Spleen (tissue), 11 donors: ENCODE results near the gene MEFV. TPM values are rescaled to one million over a fixed set of nuclear protein-coding genes. Genes with fewer than 3 reads are reported as not detected.
A peak's percentile ranks its signal among the peaks of the same experiment; 100 is the strongest.

Experiments
- DNase-seq: peaks from one replicate; pipeline ENCODE4 v3.0.0-alpha.2; 2020
- H3K27ac ChIP-seq, 8 donors: fragments of 200-600 bp; sonication (generic) in 7 of 8; 1 replicate in 4 of 8; 2 replicates in 4 of 8; pipeline versions ENCODE4 v1.5.0 to v1.8.0; 2016 to 2021; ENCODE audit warnings: inconsistent platforms in 4 of 8, mild to moderate bottlenecking in 4 of 8, moderate library complexity in 1 of 8
- H3K27me3 ChIP-seq, 7 donors: fragments of 200-600 bp; sonication (generic) in 6 of 7; replicated peaks in 1 of 7; 1 replicate in 4 of 7; 2 replicates in 3 of 7; pipeline versions ENCODE4 v1.5.0 to v1.8.0; 2016 to 2021; ENCODE audit warnings: inconsistent platforms in 3 of 7, mild to moderate bottlenecking in 1 of 7
- H3K36me3 ChIP-seq, 6 donors: fragments of 200-600 bp; sonication (generic) in 5 of 6; 1 replicate in 4 of 6; 2 replicates in 2 of 6; pipeline versions ENCODE4 v1.5.0 to v1.8.0; 2016 to 2021; ENCODE audit warnings: inconsistent platforms in 2 of 6
- H3K4me1 ChIP-seq, 6 donors: fragments of 200-600 bp; sonication (generic) in 5 of 6; 1 replicate in 3 of 6; 2 replicates in 3 of 6; pipeline versions ENCODE4 v1.5.0 to v1.8.0; 2016 to 2021; ENCODE audit warnings: inconsistent platforms in 3 of 6
- H3K4me3 ChIP-seq, 8 donors: fragments of 200-600 bp; sonication (generic) in 7 of 8; 1 replicate in 4 of 8; 2 replicates in 4 of 8; pipeline versions ENCODE4 v1.5.0 to v1.8.0; 2016 to 2021; ENCODE audit warnings: inconsistent platforms in 4 of 8, mild to moderate bottlenecking in 4 of 8, moderate library complexity in 2 of 8
- H3K9me3 ChIP-seq, 8 donors: fragments of 200-600 bp; sonication (generic) in 7 of 8; 1 replicate in 4 of 8; 2 replicates in 4 of 8; pipeline versions ENCODE4 v1.5.0 to v1.8.0; 2016 to 2021; ENCODE audit warnings: inconsistent platforms in 4 of 8
- CTCF ChIP-seq, 11 experiments: fragments of 200-600 bp in 7 of 11; fragments of 450-650 bp in 4 of 11; sonication (generic) in 4 of 11; IDR thresholded peaks in 8 of 11; conservative IDR thresholded peaks in 3 of 11; 1 replicate in 7 of 11; 2 replicates in 4 of 11; pipeline versions ENCODE4 v1.4.0 to v1.8.0; 2016 to 2021; ENCODE audit warnings: antibody characterized with exemption in 11 of 11, inconsistent platforms in 4 of 11, mild to moderate bottlenecking in 1 of 11
- POLR2A ChIP-seq, 3 donors: fragments of 450-650 bp; IDR thresholded peaks; one replicate each; pipeline ENCODE4 v1.5.1; 2017; ENCODE audit warnings: antibody characterized with exemption in 3 of 3, mild to moderate bottlenecking in 1 of 3
- POLR2AphosphoS5 ChIP-seq, 3 donors: sonication (generic); formaldehyde crosslinking; IDR thresholded peaks; one replicate each; pipeline ENCODE4 v1.5.1; 2017; ENCODE audit warnings: antibody characterized with exemption in 3 of 3
- WGBS, 5 donors: extraction: QIAGEN DNeasy Blood & Tissue Kit in 3 of 5; methylation state at CpG; one replicate each; pipeline versions ENCODE4 v1.1.5 to v1.1.7; 2013 to 2018; 5-methylcytosine and 5-hydroxymethylcytosine counted together
- intact Hi-C: fragments of 100-400 bp; cut with DNase I; formaldehyde crosslinking; loops from one replicate; pipeline ENCODE4 v1.15.0; 2023; ENCODE audit warnings: low total_unique reads
- polyA plus RNA-seq, 3 donors: library from polyadenylated mRNA; stranded (reverse); fragments of 200-250 nt; gene quantifications; one replicate each; pipeline ENCODE4 v1.2.1, GENCODE V29; 2013
- total RNA-seq, 7 donors: library from RNA; depleted of rRNA in 3 of 7; stranded (reverse); fragments of >200 nt in 3 of 7; fragmentation: NEBNext Ultra II Directional in 4 of 7; extraction: Animal tissue kit (Norgen Biotek cat#: 25700) in 4 of 7; gene quantifications; one replicate each; pipeline versions ENCODE4 v1.1.0 to v1.2.1, GENCODE V29; 2016 to 2021
- donor health status: healthy with polysubstance abuse.
- donor health status: DM: no; HTN: no; CAD: no; lungs with moderate emphysema.
- donor health status: DM: no; HTN: no; CAD: no.
- donor health status: Bipolar disorder and iron deficiency.
- donor health status: healthy.
- donor health status: DM: no; HTN: no; CAD: no.
- donor health status: DM: yes; HTN: yes; CAD: no.

Gene MEFV
- total and polyA plus RNA-seq, 10 donors, result 0.39 to 61.1 (median 19.6) TPM

GRCh38 chr16:3248596-3248995 is 7.8 kb downstream of the MEFV start:
- H3K27ac ChIP-seq, result no peak overlapping the region
- TF ChIP-seq POLR2A (IDR thresholded peaks at IDR 0.05) (no peak), POLR2AphosphoS5 (IDR thresholded peaks at IDR 0.05) (no peak), CTCF (IDR thresholded peaks at IDR 0.05 in 8 of 11, conservative IDR thresholded peaks at IDR 0.05 in 3 of 11) (no peak)
- intact Hi-C loops, result no loop called here
- H3K9me3 ChIP-seq, result no peaks in the 10 kb centered on the region
- 83 to 94% (median 86%) methylated on average over 5 of the region's 5 CpGs for WGBS, 5 donors
- peaks cover 0 to 15% (median 0%) of the 10 kb centered on the region in 7 donors for H3K27me3 ChIP-seq
- peaks cover 0 to 21% (median 0%) of the 10 kb centered on the region in 6 donors for H3K4me1 ChIP-seq
- H3K36me3 ChIP-seq, result peaks cover 0 to 99% (median 0%) of the 10 kb centered on the region in 6 donors
- no peak overlapping the region for H3K4me3 ChIP-seq
- no peak for DNase-seq

- WGBS, 5 donors, result 59 to 71% (median 67%) methylated on average over 8 to 10 of the region's 10 CpGs
- Histone ChIP-seq H3K36me3 (peaks cover 0 to 97% (median 0%) of the 10 kb centered on the region in 6 donors), H3K27ac (no peak overlapping the region), H3K4me1 (peaks cover 0 to 20% (median 0%) of the 10 kb centered on the region in 6 donors), H3K4me3 (no peak overlapping the region), H3K9me3 (no peaks in the 10 kb centered on the region), H3K27me3 (peaks cover 0 to 21% (median 0%) of the 10 kb centered on the region in 7 donors)
- TF ChIP-seq POLR2AphosphoS5 (IDR thresholded peaks at IDR 0.05), result peak in 1 of 3 donors; percentile 8
- no peak for TF ChIP-seq POLR2A (IDR thresholded peaks at IDR 0.05)
- DNase-seq, result no peak
- intact Hi-C loops, result no loop called here
Observed at GRCh38 chr16:3246876-3247275, 9.6 kb downstream of the MEFV start.

GRCh38 chr16:3246002-3246401 is 10.4 kb downstream of the MEFV start:
- peaks cover 0 to 97% (median 0%) of the 10 kb centered on the region in 6 donors for H3K36me3 ChIP-seq
- no peak overlapping the region for H3K27ac ChIP-seq
- DNase-seq, result no peak
- intact Hi-C loops, result no loop called here
- TF ChIP-seq POLR2AphosphoS5 (IDR thresholded peaks at IDR 0.05), result no peak
- TF ChIP-seq POLR2A (IDR thresholded peaks at IDR 0.05), result no peak
- no peak for TF ChIP-seq CTCF (IDR thresholded peaks at IDR 0.05 in 8 of 11, conservative IDR thresholded peaks at IDR 0.05 in 3 of 11)
- H3K27me3 ChIP-seq, result peaks cover 0 to 21% (median 0%) of the 10 kb centered on the region in 7 donors
- no peak overlapping the region for H3K4me3 ChIP-seq
- H3K4me1 ChIP-seq, result peaks cover 0 to 12% (median 0%) of the 10 kb centered on the region in 6 donors
- 71 to 84% (median 76%) methylated on average over 7 of the region's 7 CpGs for WGBS, 5 donors
- no peaks in the 10 kb centered on the region for H3K9me3 ChIP-seq

- peaks cover 0 to 82% (median 0%) of the 10 kb centered on the region in 6 donors for H3K36me3 ChIP-seq
- peak overlapping the region in 2 of 8 donors; percentile 77 to 83 for H3K27ac ChIP-seq
- peaks cover 0 to 11% (median 0%) of the 10 kb centered on the region in 6 donors for H3K4me1 ChIP-seq
- intact Hi-C loops, result no loop called here
- no peak overlapping the region for H3K4me3 ChIP-seq
- no peaks in the 10 kb centered on the region for H3K9me3 ChIP-seq
- DNase-seq, result no peak
- TF ChIP-seq POLR2AphosphoS5 (IDR thresholded peaks at IDR 0.05), result no peak
- TF ChIP-seq POLR2A (IDR thresholded peaks at IDR 0.05), result no peak
- TF ChIP-seq CTCF (IDR thresholded peaks at IDR 0.05 in 8 of 11, conservative IDR thresholded peaks at IDR 0.05 in 3 of 11), result no peak
- peaks cover 0 to 21% (median 0%) of the 10 kb centered on the region in 7 donors for H3K27me3 ChIP-seq
- 71 to 83% (median 76%) methylated on average over 6 of the region's 6 CpGs for WGBS, 5 donors
Observed at GRCh38 chr16:3243882-3244281, 12.6 kb downstream of the MEFV start.
